Motor neuron (in vitro differentiated cells): ENCODE data around the gene TMEM250. TPM values are rescaled to one million over a fixed set of nuclear protein-coding genes. Genes with fewer than 3 reads are reported as not detected.
A peak's percentile ranks its signal among the peaks of the same experiment; 100 is the strongest.

Source experiments
- ATAC-seq, 8 experiments: fragments of 200-7000 bp; cut with Tn5 transposase; replicated peaks in 6 of 8; 2 replicates each; pipeline ENCODE4 v1.8.0; 2021; ENCODE audit warnings: mild to moderate bottlenecking in 8 of 8, moderate library complexity in 8 of 8
- H3K27ac ChIP-seq, 2 donors: fragments of 250-450 bp; sonication (Bioruptor Pico); 2 replicates each; pipeline ENCODE4 v1.9.0; 2021; ENCODE audit warnings: antibody characterized with exemption in 2 of 2, mild to moderate bottlenecking in 2 of 2, moderate library complexity in 1 of 2
- H3K4me1 ChIP-seq, 2 donors: fragments of 250-450 bp; sonication (Bioruptor Pico); replicated peaks in 1 of 2; 2 replicates each; pipeline ENCODE4 v1.6.1; 2021; ENCODE audit warnings: antibody characterized with exemption in 2 of 2, mild to moderate bottlenecking in 2 of 2, moderate library complexity in 1 of 2
- H3K4me3 ChIP-seq, 5 donors: fragments of 250-450 bp; sonication (Bioruptor Pico); 2 replicates each; pipeline ENCODE4 v1.9.0; 2021; ENCODE audit warnings: antibody characterized with exemption in 5 of 5, mild to moderate bottlenecking in 5 of 5, moderate library complexity in 4 of 5
- WGBS, 10 experiments: fragments of 450-650 bp; shearing (Covaris generic); methylation state at CpG; one replicate each; pipeline ENCODE4 v1.0.0; 2022; 5-methylcytosine and 5-hydroxymethylcytosine counted together
- in situ Hi-C, 9 experiments: fragments of 400-800 bp; cut with MboI; loops; one replicate each; pipeline ENCODE4 v1.15.0; 2021; ENCODE audit warnings: low sequenced_read_pairs in 9 of 9, low pct_unique_long_range_greater_than_20kb in 2 of 9; ENCODE audit not compliant: unreplicated experiment in 9 of 9
- total RNA-seq, 8 experiments: library from RNA; unstranded; fragments of 300-600 nt; gene quantifications; 2 replicates each; pipeline versions ENCODE4 v1.2.3 to v1.2.4, GENCODE V29; 2022

Gene TMEM250
- total RNA-seq, 8 experiments from 2014 or later = 11.3 to 37.9 (median 21.0) TPM

GRCh38 chr9:136079916-136080246, 38.8 kb downstream of the TMEM250 start:
- 80 to 100% (median 93%) methylated on average over 1 to 5 of the region's 6 CpGs; no CpG with 5 or more reads in 7 of the 10 experiments for WGBS, 10 experiments
- Histone ChIP-seq H3K4me1 (peaks cover 7 to 20% of the 10 kb centered on the region in 2 donors), H3K4me3 (no peak overlapping the region), H3K27ac (no peak overlapping the region)
- in situ Hi-C loops = loop anchor here in 1 of 9 experiments (25.0 kb wide), 1 partner anchor 93 kb away; no protein-coding TSS in a partner anchor
- ATAC-seq = peak in 1 of 8 experiments; percentile 35

GRCh38 chr9:136079211-136079915, 39.3 kb downstream of the TMEM250 start:
- no peak overlapping the region for H3K27ac ChIP-seq
- H3K4me1 ChIP-seq = peaks cover 7 to 20% of the 10 kb centered on the region in 2 donors
- no peak overlapping the region for H3K4me3 ChIP-seq
- ATAC-seq = peak in 6 of 8 experiments; percentile 13 to 53 (median 23)
- WGBS, 10 experiments = 20 to 100% (median 64%) methylated on average over 1 to 5 of the region's 16 CpGs; no CpG with 5 or more reads in 4 of the 10 experiments
- in situ Hi-C loops = loop anchor here in 1 of 9 experiments (25.0 kb wide), 1 partner anchor 92 kb away; no protein-coding TSS in a partner anchor

DNA sequence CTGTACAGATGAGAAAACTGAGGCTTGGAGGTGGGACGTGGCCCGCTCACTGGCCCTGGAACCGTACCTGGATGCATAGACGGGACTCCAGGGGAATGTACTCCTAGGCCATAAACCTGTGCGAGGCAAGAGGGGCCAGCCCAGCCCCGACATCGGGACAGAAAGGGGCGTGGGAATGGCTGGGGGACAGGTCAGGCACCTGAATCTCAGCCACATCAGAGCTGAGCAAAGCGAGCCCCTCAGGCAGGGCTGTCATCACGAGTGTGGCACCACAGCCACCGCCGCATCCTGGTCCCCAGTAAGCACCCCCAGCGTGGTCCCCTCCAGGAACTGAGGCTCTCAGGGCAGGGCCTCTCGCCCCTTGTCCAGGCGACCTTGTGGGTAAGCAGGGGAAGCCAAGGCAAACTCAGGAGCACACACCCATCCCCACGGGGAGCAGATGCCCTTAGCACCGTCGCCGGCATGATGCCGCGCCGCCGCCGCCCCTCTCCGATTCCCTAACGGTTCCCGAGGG, 40.1 kb downstream of the TMEM250 start:
- ATAC-seq = peak in 1 of 8 experiments; percentile 15
- no peak overlapping the region for H3K27ac ChIP-seq
- WGBS, 10 experiments = 60 to 100% (median 79%) methylated on average over 1 to 17 of the region's 27 CpGs; no CpG with 5 or more reads in 2 of the 10 experiments
- peaks cover 7 to 20% of the 10 kb centered on the region in 2 donors for H3K4me1 ChIP-seq
- in situ Hi-C loops = loop anchor here in 1 of 9 experiments (25.0 kb wide), 1 partner anchor 91 kb away; no protein-coding TSS in a partner anchor
- H3K4me3 ChIP-seq = no peak overlapping the region

GRCh38 chr9:136078024-136078423, 40.7 kb downstream of the TMEM250 start:
- peaks cover 7 to 18% of the 10 kb centered on the region in 2 donors for H3K4me1 ChIP-seq
- no peak for ATAC-seq
- no peak overlapping the region for H3K4me3 ChIP-seq
- in situ Hi-C loops = loop anchor here in 1 of 9 experiments (25.0 kb wide), 1 partner anchor 91 kb away; no protein-coding TSS in a partner anchor
- H3K27ac ChIP-seq = no peak overlapping the region
- WGBS, 10 experiments = 80 to 100% (median 93%) methylated on average over 1 to 3 of the region's 12 CpGs; no CpG with 5 or more reads in 6 of the 10 experiments

DNA sequence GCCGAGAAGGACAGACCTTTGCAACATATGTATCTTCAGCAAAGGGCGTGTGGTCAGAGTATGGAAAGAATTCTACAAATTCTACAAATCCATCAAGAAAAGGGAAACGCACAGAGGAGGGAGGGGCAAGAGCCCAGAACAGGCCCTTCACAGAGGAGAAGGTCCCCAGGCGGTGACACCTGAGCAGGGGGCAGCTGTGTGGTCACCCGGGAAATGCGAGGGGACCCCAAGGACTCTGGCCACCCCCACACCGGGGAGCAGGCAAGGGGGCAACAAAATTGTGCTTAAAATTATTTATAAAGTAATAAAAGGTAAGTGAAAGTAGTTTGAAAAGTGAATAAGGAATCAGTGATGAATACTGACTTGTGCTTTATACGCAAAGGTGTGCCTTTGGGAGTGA, 41.2 kb downstream of the TMEM250 start:
- peaks cover 7 to 13% of the 10 kb centered on the region in 2 donors for H3K4me1 ChIP-seq
- no peak overlapping the region for H3K27ac ChIP-seq
- ATAC-seq = no peak
- 71 to 100% (median 86%) methylated on average over 1 to 6 of the region's 8 CpGs for WGBS, 10 experiments
- in situ Hi-C loops = loop anchor here in 1 of 9 experiments (25.0 kb wide), 1 partner anchor 90 kb away; no protein-coding TSS in a partner anchor
- H3K4me3 ChIP-seq = no peak overlapping the region

DNA sequence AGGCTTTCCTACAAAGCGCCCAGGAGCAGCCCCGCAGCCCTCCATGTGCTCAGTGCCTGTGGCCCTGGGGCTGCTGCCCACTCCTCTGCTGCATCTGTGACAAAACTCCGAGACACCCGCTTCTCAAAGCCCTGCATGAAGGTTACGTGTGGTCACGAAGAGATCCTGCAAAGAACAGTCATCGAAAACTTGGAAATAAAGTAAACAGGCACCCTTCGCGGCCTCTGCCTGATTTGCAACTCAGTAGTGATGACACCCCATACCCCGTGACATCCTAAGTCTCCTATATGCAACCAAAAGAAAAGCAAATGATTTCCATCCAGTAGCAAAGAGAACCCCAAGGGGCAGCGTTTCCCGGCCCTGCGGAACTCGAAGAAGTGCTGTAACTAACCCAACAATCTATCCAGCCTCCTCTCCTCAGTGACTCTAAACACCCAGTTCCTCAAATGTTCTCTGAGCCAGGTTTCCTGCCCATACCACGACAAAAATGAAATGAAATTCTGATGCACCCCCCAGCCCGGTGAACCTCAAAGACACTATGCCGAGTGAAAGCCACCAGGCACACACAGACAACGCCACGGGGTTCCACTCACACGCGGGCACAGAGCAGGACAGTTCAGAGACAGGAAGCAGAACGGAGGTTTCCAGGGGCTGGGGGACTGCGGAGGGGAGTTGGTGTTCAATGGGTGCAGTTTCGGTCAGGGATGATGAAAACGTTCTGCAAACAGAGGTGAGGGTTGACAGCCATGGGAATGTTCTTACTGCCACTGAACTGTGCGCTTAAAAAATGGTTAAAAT, 42.6 kb downstream of the TMEM250 start:
- Histone ChIP-seq H3K4me3 (no peak overlapping the region), H3K27ac (peak overlapping the region in 1 of 2 donors; percentile 19), H3K4me1 (peaks cover 4 to 7% of the 10 kb centered on the region in 2 donors)
- 80 to 100% (median 88%) methylated on average over 1 to 14 of the region's 26 CpGs for WGBS, 10 experiments
- in situ Hi-C loops = loop anchor here in 1 of 9 experiments (25.0 kb wide), 1 partner anchor 89 kb away; no protein-coding TSS in a partner anchor
- peak in 2 of 8 experiments; percentile 23 to 32 for ATAC-seq

DNA sequence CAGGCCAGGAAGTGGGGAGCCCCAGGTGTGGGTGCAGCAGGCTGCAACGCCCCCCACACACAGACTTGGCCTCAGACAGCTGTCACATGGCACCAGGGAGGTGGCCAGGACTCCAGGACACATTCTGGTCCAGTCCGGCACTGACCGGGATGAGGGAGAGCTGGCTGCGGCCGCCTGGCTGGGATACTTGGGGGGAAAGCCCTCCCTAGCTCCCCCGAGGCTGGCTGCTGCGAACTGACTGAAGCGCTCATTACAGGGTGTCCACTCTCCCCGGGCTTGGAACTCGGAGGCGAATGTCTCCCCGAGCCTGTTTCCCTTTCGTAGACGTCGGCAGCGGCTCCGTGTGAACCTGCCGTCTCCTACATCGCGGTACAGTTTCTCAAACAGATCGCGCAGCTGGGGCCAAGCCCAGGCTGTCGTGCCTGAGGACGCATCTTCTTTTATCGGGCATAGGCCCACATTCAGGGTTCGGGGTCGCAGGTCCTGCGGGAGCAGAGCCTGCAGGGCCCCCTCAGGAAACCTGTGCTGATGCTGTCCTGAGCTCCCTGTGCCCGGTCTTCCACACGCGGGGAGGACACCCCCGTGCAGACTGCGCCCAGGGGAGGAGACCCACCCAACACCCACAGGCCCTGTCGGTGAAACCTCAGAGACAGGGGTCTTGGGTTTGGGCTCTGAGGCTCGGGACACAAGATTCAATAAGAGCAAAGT, 43.4 kb downstream of the TMEM250 start:
- ATAC-seq = peak in 3 of 8 experiments; percentile 17 to 36 (median 33)
- in situ Hi-C loops = loop anchor here in 1 of 9 experiments (25.0 kb wide), 1 partner anchor 88 kb away; no protein-coding TSS in a partner anchor
- Histone ChIP-seq H3K4me1 (peaks cover 3 to 7% of the 10 kb centered on the region in 2 donors), H3K4me3 (no peak overlapping the region), H3K27ac (no peak overlapping the region)
- 83 to 100% (median 98%) methylated on average over 1 to 16 of the region's 35 CpGs; no CpG with 5 or more reads in 4 of the 10 experiments for WGBS, 10 experiments

- ATAC-seq = peak in 1 of 8 experiments; percentile 7
- WGBS, 10 experiments = 88 to 100% (median 93%) methylated on average over 2 to 10 of the region's 28 CpGs; no CpG with 5 or more reads in 5 of the 10 experiments
- peaks cover 3 to 7% of the 10 kb centered on the region in 2 donors for H3K4me1 ChIP-seq
- H3K27ac ChIP-seq = no peak overlapping the region
- H3K4me3 ChIP-seq = no peak overlapping the region
- in situ Hi-C loops = loop anchor here in 1 of 9 experiments (25.0 kb wide), 1 partner anchor 87 kb away; no protein-coding TSS in a partner anchor
Observed at GRCh38 chr9:136074706-136075105, 44.0 kb downstream of the TMEM250 start.

Other genes starting within 250 kb of the TMEM250 start
- gene CAMSAP1, start 211.3 kb downstream of the TMEM250 start, total RNA-seq = 10 to 100 TPM in 7 of 8 experiments, 1 to 10 TPM in 1; 8.2 to 71.6 (median 46.2) TPM
- 10 to 100 TPM; 23.2 to 41.9 (median 29.5) TPM for gene UBAC1, start 157.5 kb downstream of the TMEM250 start, total RNA-seq
- gene NACC2, start 23.6 kb downstream of the TMEM250 start, total RNA-seq = 10 to 100 TPM in 4 of 8 experiments, 1 to 10 TPM in 4; 3.8 to 43.0 (median 16.7) TPM
- gene LHX3, start 86.3 kb upstream of the TMEM250 start, total RNA-seq = 1 to 10 TPM in 4 of 8 experiments, under 1 TPM in 3, not detected in 1; 0.18 to 9.9 (median 3.8) TPM
- 10 to 100 TPM; 10.3 to 17.8 (median 15.1) TPM for gene QSOX2, start 126.9 kb upstream of the TMEM250 start, total RNA-seq
- gene CCDC187, start 185.2 kb upstream of the TMEM250 start, total RNA-seq = 1 to 10 TPM in 1 of 8 experiments, under 1 TPM in 7; 0.07 to 1.2 (median 0.19) TPM
- 10 to 100 TPM; 10.3 to 40.8 (median 28.9) TPM for gene GPSM1, start 208.7 kb upstream of the TMEM250 start, total RNA-seq
- gene DNLZ, start 244.9 kb upstream of the TMEM250 start, total RNA-seq = 10 to 100 TPM in 7 of 8 experiments, 1 to 10 TPM in 1; 6.8 to 17.3 (median 13.5) TPM